IPS-20b (cell line): ENCODE measurements around the gene NDUFAF7.
"Not testable (repeated sequence)": the region's sequence is repeated elsewhere in the genome, so short reads cannot be mapped to it uniquely, and the experiment has no call there.

Experiments used
- H3K27ac ChIP-seq: one replicate; pipeline ENCODE4 v1.5.1; 2013; ENCODE audit warnings: low read length
- H3K27me3 ChIP-seq: 2 replicates; pipeline ENCODE4 v1.6.1; 2013; ENCODE audit warnings: mild to moderate bottlenecking, low read length, inconsistent platforms; ENCODE audit not compliant: insufficient read depth
- H3K36me3 ChIP-seq: 2 replicates; pipeline ENCODE4 v1.6.1; 2013; ENCODE audit warnings: low read depth, mild to moderate bottlenecking, inconsistent platforms, low read length, moderate library complexity; ENCODE audit not compliant: insufficient read depth
- H3K4me1 ChIP-seq: 2 replicates; pipeline ENCODE4 v1.6.1; 2013; ENCODE audit warnings: mild to moderate bottlenecking, control low read depth, inconsistent platforms, low read length, moderate library complexity; ENCODE audit not compliant: insufficient read depth
- H3K4me3 ChIP-seq: 2 replicates; pipeline ENCODE4 v1.5.1; 2013; ENCODE audit warnings: mild to moderate bottlenecking, low read length, inconsistent platforms
- H3K9ac ChIP-seq: 2 replicates; pipeline ENCODE4 v1.6.1; 2013; ENCODE audit warnings: low read depth, mild to moderate bottlenecking, inconsistent platforms, low read length, moderate library complexity
- H3K9me3 ChIP-seq: 2 replicates; pipeline ENCODE4 v1.6.1; 2013; ENCODE audit warnings: mild to moderate bottlenecking, low read depth, low read length, inconsistent platforms; ENCODE audit not compliant: insufficient read depth

NDUFAF7 gene

DNA sequence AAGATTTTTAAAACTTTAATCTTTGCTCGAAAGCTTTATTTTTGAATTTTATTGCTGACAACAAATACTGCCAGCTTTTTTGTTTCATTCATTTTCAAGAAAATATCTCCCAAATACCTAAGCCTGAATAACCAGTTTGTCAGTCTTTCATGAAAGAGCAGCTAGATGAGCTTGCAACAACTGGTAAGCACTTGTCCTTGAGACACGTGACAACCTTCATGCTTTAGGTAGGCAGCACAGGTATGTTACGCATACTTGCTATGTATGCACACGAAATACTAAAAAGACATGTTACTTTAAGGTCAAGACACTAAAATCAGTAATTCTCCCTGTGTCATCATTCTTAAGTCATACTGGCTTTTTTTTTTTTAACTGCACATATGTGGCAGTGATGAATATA, 12.4 kb upstream of the NDUFAF7 start:
- no peaks in the 10 kb centered on the region for H3K27me3 ChIP-seq
- peaks cover under 1% of the 10 kb centered on the region for H3K4me1 ChIP-seq
- H3K27ac ChIP-seq, result no peak overlapping the region
- H3K9ac ChIP-seq, result no peak overlapping the region
- no peaks in the 10 kb centered on the region for H3K9me3 ChIP-seq
- peaks cover 93% of the 10 kb centered on the region for H3K36me3 ChIP-seq
- no peak overlapping the region for H3K4me3 ChIP-seq

DNA sequence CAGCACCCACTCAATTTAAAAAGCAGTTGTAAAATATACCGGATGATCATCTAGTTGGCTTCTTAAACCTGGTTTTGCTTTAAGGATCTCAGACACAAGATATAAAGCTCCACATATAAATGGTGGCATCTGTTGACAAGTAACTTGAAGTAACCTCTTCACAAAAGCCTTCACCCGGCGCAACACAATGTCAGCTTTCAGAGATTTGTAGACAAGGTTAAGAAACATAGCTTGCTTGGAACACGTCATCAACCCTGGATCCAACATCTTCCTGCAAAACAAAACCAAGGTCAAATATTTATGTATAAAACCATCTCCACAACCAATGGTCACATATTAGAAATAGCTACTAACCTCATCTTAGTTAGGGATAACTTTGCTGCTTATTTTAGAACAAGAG, 8.3 kb upstream of the NDUFAF7 start:
- H3K9ac ChIP-seq, result no peak overlapping the region
- peaks cover 90% of the 10 kb centered on the region for H3K36me3 ChIP-seq
- H3K4me1 ChIP-seq, result peaks cover 30% of the 10 kb centered on the region
- no peaks in the 10 kb centered on the region for H3K27me3 ChIP-seq
- no peak overlapping the region for H3K27ac ChIP-seq
- H3K4me3 ChIP-seq, result no peak overlapping the region
- no peaks in the 10 kb centered on the region for H3K9me3 ChIP-seq

DNA sequence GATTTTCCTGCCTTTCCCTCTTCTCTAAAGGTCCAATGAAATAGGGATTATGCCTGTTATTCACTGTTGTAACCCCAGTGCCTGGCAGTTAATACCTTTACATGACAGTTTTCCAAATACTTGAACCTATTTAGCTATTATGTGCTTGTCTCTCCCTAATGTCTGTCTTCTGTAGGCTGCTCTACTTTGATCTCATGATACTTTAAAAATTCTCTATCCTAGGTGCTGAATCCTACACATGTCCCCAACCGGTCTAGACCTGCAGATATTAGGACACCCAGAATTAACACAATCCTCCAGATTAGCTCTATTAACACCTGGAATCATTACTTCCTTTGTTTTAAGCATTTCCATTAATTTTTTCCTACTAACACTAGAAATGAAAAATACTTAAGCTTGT, 7.4 kb upstream of the NDUFAF7 start:
- H3K27me3 ChIP-seq, result no peaks in the 10 kb centered on the region
- H3K36me3 ChIP-seq, result peaks cover 89% of the 10 kb centered on the region
- H3K27ac ChIP-seq, result no peak overlapping the region
- H3K4me1 ChIP-seq, result peaks cover 30% of the 10 kb centered on the region
- peak overlapping the region; percentile 56 for H3K4me3 ChIP-seq
- H3K9ac ChIP-seq, result peak overlapping the region; percentile 74; the same call in 1 of the 2 replicates
- no peaks in the 10 kb centered on the region for H3K9me3 ChIP-seq

DNA sequence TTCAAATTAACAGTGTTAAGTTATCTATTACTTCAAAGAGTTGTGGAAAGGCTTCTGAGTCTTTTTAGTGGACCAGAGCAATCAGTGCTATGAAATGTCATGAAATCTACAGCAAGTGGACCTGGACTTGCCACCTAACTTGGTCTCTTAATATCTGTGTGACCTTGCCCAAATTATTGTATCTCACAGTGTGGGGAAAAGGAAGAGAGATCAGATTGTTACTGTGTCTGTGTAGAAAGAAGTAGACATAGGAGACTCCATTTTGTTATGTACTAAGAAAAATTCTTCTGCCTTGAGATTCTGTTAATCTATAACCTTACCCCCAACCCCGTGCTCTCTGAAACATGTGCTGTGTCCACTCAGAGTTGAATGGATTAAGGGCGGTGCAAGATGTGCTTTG, 6.3 kb upstream of the NDUFAF7 start:
- not testable (repeated sequence) for H3K9me3 ChIP-seq, H3K27me3 ChIP-seq
- Histone ChIP-seq H3K4me1 (peaks cover 35% of the 10 kb centered on the region), H3K27ac (peak overlapping the region; percentile 76), H3K36me3 (peaks cover 88% of the 10 kb centered on the region), H3K9ac (peak overlapping the region; percentile 74), H3K4me3 (peak overlapping the region; percentile 56)

DNA sequence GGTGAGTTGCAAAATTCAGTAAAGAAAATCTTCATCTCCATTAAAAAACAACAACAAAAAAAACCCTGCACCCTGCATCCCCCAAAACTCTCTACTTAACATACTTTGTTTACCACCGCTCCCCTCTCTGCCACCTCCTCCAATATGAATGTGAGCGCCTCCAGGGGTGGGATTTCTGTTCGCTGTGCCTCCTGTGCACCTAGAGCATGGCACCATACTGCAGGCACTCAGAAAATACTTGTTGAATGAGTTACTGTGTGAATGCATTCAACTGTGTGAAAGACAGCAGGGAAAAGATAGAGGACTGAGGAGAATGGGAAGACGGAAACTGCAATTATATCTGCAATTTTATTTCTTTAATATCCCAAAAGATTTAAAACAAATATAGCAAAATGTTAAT, 4.6 kb upstream of the NDUFAF7 start:
- H3K36me3 ChIP-seq, result peaks cover 73% of the 10 kb centered on the region
- peak overlapping the region; percentile 62 for H3K27ac ChIP-seq
- H3K27me3 ChIP-seq, result no peaks in the 10 kb centered on the region
- no peaks in the 10 kb centered on the region for H3K9me3 ChIP-seq
- peaks cover 35% of the 10 kb centered on the region for H3K4me1 ChIP-seq
- H3K4me3 ChIP-seq, result peak overlapping the region; percentile 59
- peak overlapping the region; percentile 69 for H3K9ac ChIP-seq

DNA sequence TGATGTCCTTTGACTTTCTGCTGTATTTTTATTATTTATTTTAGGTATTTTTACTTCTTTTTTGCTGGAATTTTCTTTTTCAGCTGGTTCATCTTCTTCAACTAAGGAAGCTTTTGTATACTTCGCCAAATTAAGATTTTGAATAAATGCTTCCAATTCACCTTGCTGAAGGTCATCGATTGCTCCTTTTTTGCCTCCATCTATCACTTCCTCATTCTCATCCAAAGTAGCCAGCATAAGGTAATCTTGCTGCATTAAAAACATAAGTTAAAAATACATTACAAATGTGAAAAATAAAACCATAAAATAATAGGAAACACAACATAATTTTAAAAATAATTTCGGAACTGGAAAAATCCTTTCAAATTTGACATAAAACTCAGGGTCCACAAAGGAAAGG, 2.7 kb upstream of the NDUFAF7 start:
- H3K4me3 ChIP-seq, result peak overlapping the region; percentile 92; the same call in 1 of the 2 replicates
- H3K27ac ChIP-seq, result no peak overlapping the region
- no peaks in the 10 kb centered on the region for H3K9me3 ChIP-seq
- peaks cover 54% of the 10 kb centered on the region for H3K36me3 ChIP-seq
- H3K9ac ChIP-seq, result no peak overlapping the region
- no peaks in the 10 kb centered on the region for H3K27me3 ChIP-seq
- H3K4me1 ChIP-seq, result peaks cover 40% of the 10 kb centered on the region

DNA sequence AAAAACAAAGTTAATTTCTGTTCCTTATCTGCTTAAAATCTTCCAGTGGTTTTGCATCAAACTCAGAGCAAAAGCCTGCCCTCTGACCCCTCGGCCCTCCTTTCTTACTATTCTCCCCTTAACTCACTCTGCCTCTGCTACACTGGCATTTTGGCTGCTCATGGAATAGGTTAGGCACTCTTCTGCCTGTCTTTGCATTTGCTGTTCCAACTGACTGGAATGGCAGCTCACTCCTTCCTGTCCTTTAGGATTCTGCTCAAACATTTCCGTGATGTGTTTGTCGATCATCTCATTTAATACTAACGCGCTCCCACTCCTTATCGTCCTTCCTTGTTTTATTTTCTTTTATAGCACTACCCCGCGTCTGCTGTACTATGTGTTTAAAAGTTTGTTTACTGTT, 877 bp upstream of the NDUFAF7 start:
- peaks cover 28% of the 10 kb centered on the region; the same call in 1 of the 2 replicates for H3K4me1 ChIP-seq
- H3K36me3 ChIP-seq, result peaks cover 54% of the 10 kb centered on the region

DNA sequence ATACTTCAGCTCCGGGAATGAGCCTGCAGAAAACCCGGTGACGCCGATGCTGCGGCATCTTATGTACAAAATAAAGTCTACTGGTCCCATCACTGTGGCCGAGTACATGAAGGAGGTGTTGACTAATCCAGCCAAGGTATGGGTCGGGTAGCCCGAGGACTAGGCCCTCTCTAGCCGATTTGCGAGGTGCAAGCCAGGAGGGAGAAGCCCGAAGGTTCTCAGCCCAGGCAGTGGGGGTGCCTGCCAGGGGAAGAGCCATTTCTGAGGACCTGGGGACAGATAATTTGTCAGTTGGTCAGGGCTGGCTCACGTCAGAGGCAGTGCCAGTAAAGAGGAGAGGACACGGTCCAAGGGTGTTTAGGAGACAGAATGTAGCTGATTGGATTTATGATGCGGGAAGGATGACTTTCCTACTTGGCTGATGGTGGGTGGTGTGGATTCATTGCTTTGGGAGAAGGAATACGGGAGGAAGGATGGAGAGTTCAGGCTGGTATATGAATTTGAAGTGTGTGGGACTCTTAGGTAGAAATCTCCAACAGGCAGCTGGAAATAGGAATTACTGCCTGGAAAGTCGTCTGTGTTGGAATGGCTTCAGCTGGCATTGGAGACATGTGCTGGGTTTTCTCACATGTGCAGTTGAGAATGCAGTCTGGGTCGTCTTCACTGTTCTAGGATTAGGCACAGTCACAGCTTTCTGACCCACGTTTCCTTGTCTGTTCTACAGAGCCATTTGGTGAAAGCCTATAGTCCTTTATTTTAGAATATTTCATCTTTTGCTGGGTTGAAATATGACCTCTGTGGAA, 874 bp downstream of the NDUFAF7 start:
- peak overlapping the region; percentile 92 for H3K4me3 ChIP-seq
- H3K36me3 ChIP-seq, result peaks cover 55% of the 10 kb centered on the region
- peaks cover 18% of the 10 kb centered on the region; the same call in 1 of the 2 replicates for H3K4me1 ChIP-seq
- H3K27me3 ChIP-seq, result no peaks in the 10 kb centered on the region
- no peaks in the 10 kb centered on the region for H3K9me3 ChIP-seq
- peak overlapping the region; percentile 50 for H3K27ac ChIP-seq
- peak overlapping the region; percentile 94 for H3K9ac ChIP-seq

More for the DNA sequence above, 877 bp upstream of the NDUFAF7 start:
- H3K9ac ChIP-seq, result peak overlapping the region; percentile 94
- H3K4me3 ChIP-seq, result peak overlapping the region; percentile 92
- no peaks in the 10 kb centered on the region for H3K9me3 ChIP-seq
- no peaks in the 10 kb centered on the region for H3K27me3 ChIP-seq
- peak overlapping the region; percentile 50 for H3K27ac ChIP-seq

DNA sequence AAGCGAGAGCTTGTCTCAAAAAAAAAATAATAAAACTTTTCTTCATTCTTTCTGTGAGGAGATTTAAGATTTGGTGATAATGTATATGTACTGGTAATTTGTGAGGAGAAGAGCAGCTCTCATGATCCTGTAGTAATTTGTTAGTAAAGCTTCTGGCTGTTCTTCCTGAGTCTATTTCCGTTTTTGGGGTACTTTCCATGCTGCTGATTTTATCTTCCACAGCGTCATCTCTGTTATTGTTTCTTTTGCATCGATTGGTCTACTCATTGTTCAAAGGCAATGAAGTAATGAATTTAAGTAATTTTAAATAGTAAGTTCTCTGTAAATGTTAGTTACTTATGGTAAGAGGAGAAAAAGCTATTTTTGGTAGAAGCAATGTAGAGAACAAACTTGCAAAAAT, 12.0 kb downstream of the NDUFAF7 start:
- H3K36me3 ChIP-seq, result peaks cover 98% of the 10 kb centered on the region
- H3K4me3 ChIP-seq, result no peak overlapping the region
- H3K27me3 ChIP-seq, result no peaks in the 10 kb centered on the region
- H3K27ac ChIP-seq, result no peak overlapping the region
- no peak overlapping the region for H3K9ac ChIP-seq
- H3K9me3 ChIP-seq, result no peaks in the 10 kb centered on the region
- H3K4me1 ChIP-seq, result no peaks in the 10 kb centered on the region

DNA sequence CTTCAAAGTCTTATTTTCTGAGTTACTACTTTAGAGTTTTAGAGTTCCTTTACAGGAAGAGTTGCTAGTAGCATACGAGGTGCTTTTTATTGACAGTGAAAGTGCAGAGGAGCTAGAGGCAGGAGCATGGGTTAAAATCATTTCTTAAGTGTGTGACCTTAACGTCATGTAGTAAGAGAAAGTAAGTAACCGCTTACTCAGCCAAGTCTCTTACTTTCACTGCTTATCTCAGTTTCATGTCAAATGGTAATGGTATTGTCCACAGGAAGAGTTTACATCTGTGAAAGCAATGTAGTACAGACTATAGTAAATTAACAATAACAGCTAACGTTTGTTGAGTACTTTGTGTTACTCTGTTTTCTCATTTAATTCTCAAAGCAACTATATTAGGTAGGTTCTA, 12.6 kb downstream of the NDUFAF7 start:
- Histone ChIP-seq H3K27me3 (no peaks in the 10 kb centered on the region), H3K9me3 (no peaks in the 10 kb centered on the region), H3K9ac (no peak overlapping the region), H3K27ac (no peak overlapping the region), H3K4me1 (no peaks in the 10 kb centered on the region), H3K36me3 (peaks cover 98% of the 10 kb centered on the region), H3K4me3 (no peak overlapping the region)

DNA sequence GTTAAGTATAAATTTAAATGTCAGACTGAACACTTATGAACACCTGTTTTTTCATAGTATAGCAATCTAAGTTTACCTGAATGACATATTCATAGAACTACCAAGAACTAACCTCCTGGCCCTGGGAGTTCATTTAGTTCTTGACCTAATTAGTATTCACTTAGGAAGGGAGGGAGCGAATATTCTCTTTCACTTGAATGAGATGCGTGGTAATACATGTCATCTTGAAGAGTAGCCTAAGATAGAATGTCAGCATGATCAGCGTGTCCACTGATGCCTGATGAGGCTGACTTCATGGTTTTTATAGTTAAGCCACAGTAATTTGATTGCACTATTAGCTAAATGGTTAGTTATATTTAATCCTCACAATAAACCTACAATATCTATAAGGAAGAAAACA, 13.3 kb downstream of the NDUFAF7 start:
- no peak overlapping the region for H3K9ac ChIP-seq
- no peaks in the 10 kb centered on the region for H3K27me3 ChIP-seq
- H3K4me1 ChIP-seq, result no peaks in the 10 kb centered on the region
- H3K36me3 ChIP-seq, result peaks cover 99% of the 10 kb centered on the region
- H3K27ac ChIP-seq, result no peak overlapping the region
- no peaks in the 10 kb centered on the region for H3K9me3 ChIP-seq
- H3K4me3 ChIP-seq, result no peak overlapping the region

DNA sequence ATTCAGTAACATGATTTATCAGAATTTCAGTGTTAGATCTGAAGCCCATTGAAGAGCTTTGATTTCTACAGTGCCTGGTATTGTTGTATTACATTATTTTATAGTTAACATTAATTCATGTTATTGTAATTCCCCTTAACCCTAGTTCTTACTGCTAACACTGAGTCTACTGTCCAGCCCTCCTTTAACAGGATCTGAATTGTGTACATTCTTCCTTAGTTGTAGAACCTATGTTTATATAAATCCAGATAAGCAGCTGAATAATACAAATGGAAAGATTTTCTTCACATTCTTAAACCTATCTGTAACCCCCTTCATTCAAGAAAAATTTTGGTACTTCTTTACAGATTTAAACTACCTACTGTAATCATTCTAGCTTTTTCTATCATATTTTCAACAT, 14.7 kb downstream of the NDUFAF7 start:
- Histone ChIP-seq H3K36me3 (peaks cover 100% of the 10 kb centered on the region), H3K27ac (no peak overlapping the region), H3K4me3 (no peak overlapping the region), H3K9ac (no peak overlapping the region), H3K4me1 (no peaks in the 10 kb centered on the region), H3K9me3 (no peaks in the 10 kb centered on the region), H3K27me3 (no peaks in the 10 kb centered on the region)
